ENCODE measurements around the gene IDE.

- TF ChIP-seq FOXA3 (CRISPR knock-in tag; conservative IDR thresholded peaks at IDR 0.05 in 1 of 2, IDR thresholded peaks at IDR 0.05 in 1 of 2) (no peak), FOXK1 (CRISPR knock-in tag; IDR thresholded peaks at IDR 0.05; ENCODE audit: borderline replicate concordance) (no peak), CEBPB (tag; IDR thresholded peaks at IDR 0.05) (no peak), CTCF (IDR thresholded peaks at IDR 0.05 in 2 of 3, conservative IDR thresholded peaks at IDR 0.05 in 1 of 3; ENCODE audit: insufficient read depth in 2 of 3, low read depth in 1 of 3, low read length in 3 of 3) (peak; percentile 62 to 73 (median 69)), REST (IDR thresholded peaks at IDR 0.05; ENCODE audit: borderline replicate concordance) (peak; percentile 54), REST (CRISPR knock-in tag; IDR thresholded peaks at IDR 0.05; ENCODE audit: low read depth) (no peak), PCBP1 (IDR thresholded peaks at IDR 0.05; ENCODE audit: low read depth, low read length, poor library complexity, severe bottlenecking) (no peak), KDM4B (IDR thresholded peaks at IDR 0.05; ENCODE audit: borderline replicate concordance in 2 of 2, low read depth in 1 of 2) (no peak), ATF3 (IDR thresholded peaks at IDR 0.05) (no peak), ATF3 (CRISPR knock-in tag; conservative IDR thresholded peaks at IDR 0.05) (no peak), SMARCE1 (IDR thresholded peaks at IDR 0.05) (no peak), POLR2AphosphoS5 (IDR thresholded peaks at IDR 0.05; ENCODE audit: control insufficient read depth, insufficient read depth, low read depth, low read length) (no peak), ZNF609 (CRISPR knock-in tag; IDR thresholded peaks at IDR 0.05; ENCODE audit: borderline replicate concordance) (no peak), CHD4 (IDR thresholded peaks at IDR 0.05; ENCODE audit: insufficient read depth, insufficient replicate concordance, low read depth, low read length, poor library complexity, severe bottlenecking) (no peak)
These were observed 17.0 kb upstream of the IDE start for GRCh38 chr10:92590623-92591549.

Data from K562 (cell line).